Testis (tissue), 2 donors: Measurements from ENCODE around the gene TRIM58.

Experiments used
- CTCF ChIP-seq, 3 experiments: fragments of 450-650 bp in 2 of 3; fragments of 200-600 bp in 1 of 3; sonication (generic) in 1 of 3; IDR thresholded peaks; one replicate each; pipeline ENCODE4 v1.5.1; 2016 to 2019; ENCODE audit warnings: antibody characterized with exemption in 3 of 3, mild to moderate bottlenecking in 2 of 3, moderate library complexity in 1 of 3
- POLR2A ChIP-seq: fragments of 450-650 bp; IDR thresholded peaks from one replicate; pipeline ENCODE4 v1.6.1; 2017; ENCODE audit warnings: antibody characterized with exemption, mild to moderate bottlenecking, moderate library complexity

- TF ChIP-seq POLR2A (no peak), CTCF (IDR thresholded peaks at IDR 0.05) (no peak)
Observed at GRCh38 chr1:247864644-247865043, 7.7 kb downstream of the TRIM58 start.
